Natural killer cell (primary cell): ENCODE data around the gene EPN3. TPM values are rescaled to one million over a fixed set of nuclear protein-coding genes. Genes with fewer than 3 reads are reported as not detected.

Experiments
- ATAC-seq, 3 donors: fragments of 150-1000 bp in 2 of 3; fragments of 200-7000 bp in 1 of 3; cut with Tn5 transposase; 1 replicate in 1 of 3; 2 replicates in 2 of 3; pipeline ENCODE4 v1.10.0; 2021; ENCODE audit warnings: mild to moderate bottlenecking in 2 of 3, moderate library complexity in 2 of 3
- DNase-seq, 2 donors: peaks; one replicate each; pipeline versions ENCODE4 v3.0.0 to v3.0.0-alpha.2; 2013 to 2021; ENCODE audit warnings: mixed read lengths in 1 of 2
- H3K27ac ChIP-seq: one replicate; pipeline ENCODE4 v1.5.1; 2013; ENCODE audit warnings: mild to moderate bottlenecking, low read length
- H3K27me3 ChIP-seq: one replicate; pipeline ENCODE4 v1.6.1; 2013; ENCODE audit warnings: low read length; ENCODE audit not compliant: control insufficient read depth, insufficient read depth
- H3K36me3 ChIP-seq: one replicate; pipeline ENCODE4 v1.6.1; 2013; ENCODE audit warnings: low read length; ENCODE audit not compliant: control insufficient read depth, insufficient read depth
- H3K4me1 ChIP-seq: one replicate; pipeline ENCODE4 v1.6.1; 2013; ENCODE audit warnings: low read length; ENCODE audit not compliant: control insufficient read depth, insufficient read depth
- H3K4me3 ChIP-seq: one replicate; pipeline ENCODE4 v1.5.1; 2013; ENCODE audit warnings: low read length
- H3K9me3 ChIP-seq: one replicate; pipeline ENCODE4 v1.6.1; 2013; ENCODE audit warnings: low read length; ENCODE audit not compliant: control insufficient read depth, insufficient read depth
- H3K27ac Mint-ChIP-seq, 2 donors: one replicate each; pipeline ENCODE4 v1.8.0; 2022; ENCODE audit warnings: mild to moderate bottlenecking in 2 of 2, mixed read lengths in 2 of 2, moderate library complexity in 1 of 2
- H3K27me3 Mint-ChIP-seq, 2 donors: one replicate each; pipeline ENCODE4 v1.8.0; 2022; ENCODE audit warnings: low read depth in 2 of 2, mixed read lengths in 2 of 2
- H3K36me3 Mint-ChIP-seq: one replicate; pipeline ENCODE4 v1.8.0; 2022; ENCODE audit warnings: mixed read lengths
- H3K4me1 Mint-ChIP-seq, 2 donors: one replicate each; pipeline ENCODE4 v1.8.0; 2022; ENCODE audit warnings: mixed read lengths in 2 of 2
- H3K4me3 Mint-ChIP-seq: one replicate; pipeline ENCODE4 v1.8.0; 2022; ENCODE audit warnings: mild to moderate bottlenecking, moderate library complexity, mixed read lengths
- H3K9me3 Mint-ChIP-seq, 2 donors: one replicate each; pipeline ENCODE4 v1.8.0; 2022; ENCODE audit warnings: mixed read lengths in 2 of 2
- CTCF ChIP-seq: fragments of 200-600 bp; IDR thresholded peaks from one replicate; pipeline ENCODE4 v1.8.0; 2022; ENCODE audit warnings: antibody characterized with exemption
- WGBS: methylation state at CpG from one replicate; pipeline ENCODE4 v1.1.7; 2013; ENCODE audit warnings: missing lambda C conversion rate; ENCODE audit not compliant: insufficient coverage; 5-methylcytosine and 5-hydroxymethylcytosine counted together
- intact Hi-C: fragments of 100-400 bp; cut with micrococcal nuclease; formaldehyde crosslinking; loops from one replicate; pipeline ENCODE4 v1.14.2; 2022
- total RNA-seq, 4 donors: library from RNA; stranded (reverse); fragments of 120-200 nt in 1 of 4; gene quantifications; one replicate each; pipeline versions ENCODE4 v1.2.3 to v1.2.4, GENCODE V29; 2013 to 2022

The EPN3 gene
- total RNA-seq, 3 donors from 2014 or later (not counting 1 experiment from before 2014, with no cell fraction given), result not detected

- Mint-ChIP-seq H3K4me1 (no peaks in the 10 kb centered on the region), H3K27me3 (peaks cover 45 to 53% of the 10 kb centered on the region in 2 donors)
- ATAC-seq, result no peak
These were observed 1.2 kb downstream of the EPN3 start for GRCh38 chr17:50533720-50534148.

GRCh38 chr17:50534222-50534978, 1.9 kb downstream of the EPN3 start:
- intact Hi-C loops, result no loop called here
- TF ChIP-seq CTCF, result no peak
- WGBS, result 58% methylated on average over 22 of the region's 24 CpGs
- Mint-ChIP-seq H3K4me3 (no peak overlapping the region), H3K9me3 (no peaks in the 10 kb centered on the region), H3K4me1 (no peaks in the 10 kb centered on the region), H3K27ac (no peak overlapping the region), H3K27me3 (peaks cover 41 to 53% of the 10 kb centered on the region in 2 donors), H3K36me3 (no peaks in the 10 kb centered on the region)
- Histone ChIP-seq H3K4me1 (peaks cover 10% of the 10 kb centered on the region), H3K27me3 (peaks cover 24% of the 10 kb centered on the region), H3K27ac (no peak overlapping the region), H3K36me3 (no peaks in the 10 kb centered on the region), H3K9me3 (no peaks in the 10 kb centered on the region), H3K4me3 (no peak overlapping the region)
- ATAC-seq, result peak in 1 of 3 donors; percentile 48
- no peak for DNase-seq

More at GRCh38 chr17:50533720-50534148, 1.2 kb downstream of the EPN3 start:
- no peak overlapping the region for H3K4me3 ChIP-seq
- H3K9me3 ChIP-seq, result no peaks in the 10 kb centered on the region
- H3K4me3 Mint-ChIP-seq, result no peak overlapping the region
- H3K27ac ChIP-seq, result no peak overlapping the region
- H3K36me3 ChIP-seq, result no peaks in the 10 kb centered on the region
- peaks cover 10% of the 10 kb centered on the region for H3K4me1 ChIP-seq
- H3K9me3 Mint-ChIP-seq, result no peaks in the 10 kb centered on the region
- H3K27me3 ChIP-seq, result peaks cover 24% of the 10 kb centered on the region
- intact Hi-C loops, result no loop called here
- DNase-seq, result no peak
- H3K36me3 Mint-ChIP-seq, result no peaks in the 10 kb centered on the region
- TF ChIP-seq CTCF, result no peak
- H3K27ac Mint-ChIP-seq, result no peak overlapping the region
- 4% methylated on average over 17 of the region's 17 CpGs for WGBS

DNA sequence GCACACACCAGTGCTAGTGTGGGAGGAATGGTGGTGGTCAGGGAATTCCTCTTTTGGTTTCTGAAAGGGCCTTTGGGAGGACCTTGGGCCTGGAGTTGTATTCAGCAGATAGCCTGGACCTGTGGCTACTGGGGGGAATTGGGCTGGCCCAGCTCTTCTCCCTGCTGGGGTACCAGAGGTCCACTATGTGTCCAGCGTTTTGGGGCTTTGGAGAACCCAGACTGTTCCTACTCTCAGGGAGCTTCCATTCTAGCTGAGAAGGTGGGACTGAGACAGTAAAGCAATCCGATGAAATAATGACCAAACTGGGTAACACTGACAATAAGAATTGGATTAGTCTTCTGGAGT, 2.4 kb downstream of the EPN3 start:
- Mint-ChIP-seq H3K27ac (no peak overlapping the region), H3K27me3 (peaks cover 38 to 53% of the 10 kb centered on the region in 2 donors), H3K4me1 (no peaks in the 10 kb centered on the region), H3K36me3 (no peaks in the 10 kb centered on the region), H3K9me3 (no peaks in the 10 kb centered on the region), H3K4me3 (no peak overlapping the region)
- H3K4me1 ChIP-seq, result peaks cover 10% of the 10 kb centered on the region
- ATAC-seq (no peak), DNase-seq (no peak)
- 93% methylated on average over 2 of the region's 2 CpGs for WGBS
- peaks cover 24% of the 10 kb centered on the region for H3K27me3 ChIP-seq
- no peak for TF ChIP-seq CTCF
- no peak overlapping the region for H3K27ac ChIP-seq
- intact Hi-C loops, result no loop called here
- H3K4me3 ChIP-seq, result no peak overlapping the region
- H3K36me3 ChIP-seq, result no peaks in the 10 kb centered on the region
- H3K9me3 ChIP-seq, result no peaks in the 10 kb centered on the region

DNA sequence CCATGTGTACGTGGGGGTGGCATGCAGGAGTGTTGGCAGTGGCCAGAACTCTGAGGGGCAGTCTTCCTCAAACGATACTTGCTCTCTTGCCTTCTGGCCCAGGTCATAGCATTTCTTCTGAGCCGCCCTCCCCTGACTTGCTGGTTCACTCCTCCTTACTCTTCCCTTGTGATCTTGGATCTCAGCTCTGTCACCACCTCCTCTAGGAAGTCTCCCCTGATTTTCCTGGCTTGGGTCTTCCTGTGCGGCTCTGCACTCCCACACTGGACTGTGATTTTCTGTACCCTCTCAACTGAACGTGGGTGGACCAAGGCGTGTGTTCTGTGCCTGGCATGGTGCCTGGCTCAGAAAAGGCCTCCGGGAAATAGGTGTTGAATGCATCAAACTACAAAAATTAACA, 2.9 kb downstream of the EPN3 start:
- Histone ChIP-seq H3K36me3 (no peaks in the 10 kb centered on the region), H3K9me3 (no peaks in the 10 kb centered on the region), H3K4me1 (peaks cover 10% of the 10 kb centered on the region), H3K27ac (no peak overlapping the region), H3K27me3 (peaks cover 24% of the 10 kb centered on the region), H3K4me3 (no peak overlapping the region)
- Mint-ChIP-seq H3K9me3 (no peaks in the 10 kb centered on the region), H3K27ac (no peak overlapping the region), H3K36me3 (no peaks in the 10 kb centered on the region), H3K27me3 (peaks cover 37 to 53% of the 10 kb centered on the region in 2 donors), H3K4me3 (no peak overlapping the region), H3K4me1 (no peaks in the 10 kb centered on the region)
- DNase-seq, result no peak
- TF ChIP-seq CTCF, result no peak
- 79% methylated on average over 6 of the region's 7 CpGs for WGBS
- no peak for ATAC-seq
- intact Hi-C loops, result no loop called here
